Astrocyte (in vitro differentiated cells and primary cell): Measurements from ENCODE around the gene ARPP19. TPM values are rescaled to one million over a fixed set of nuclear protein-coding genes. Genes with fewer than 3 reads are reported as not detected.
"Not testable (repeated sequence)": the region's sequence is repeated elsewhere in the genome, so short reads cannot be mapped to it uniquely, and the experiment has no call there.

Experiments
- DNase-seq: peaks from one replicate; pipeline ENCODE4 v3.0.0-alpha.2; 2010; ENCODE audit warnings: low read depth
- FAIRE-seq: peaks from 2 replicates; lab custom pipeline; 2011; peaks lifted over from hg19 to GRCh38; lab: Jason Lieb, UNC
- H2AFZ ChIP-seq: 2 replicates; pipeline ENCODE4 v1.6.0; 2012; ENCODE audit warnings: low read depth, low read length, inconsistent platforms
- H3K27ac ChIP-seq: 2 replicates; pipeline ENCODE4 v1.5.1; 2011; ENCODE audit warnings: low read depth, low read length, inconsistent platforms
- H3K27me3 ChIP-seq: 2 replicates; pipeline ENCODE4 v1.6.0; 2011; ENCODE audit warnings: low read length, inconsistent platforms; ENCODE audit not compliant: insufficient read depth
- H3K36me3 ChIP-seq: 2 replicates; pipeline ENCODE4 v1.5.1; 2011; ENCODE audit warnings: low read length, inconsistent platforms; ENCODE audit not compliant: insufficient read depth
- H3K4me1 ChIP-seq: 2 replicates; pipeline ENCODE4 v1.5.1; 2011; ENCODE audit warnings: low read length, inconsistent platforms; ENCODE audit not compliant: insufficient read depth
- H3K4me2 ChIP-seq: 2 replicates; pipeline ENCODE4 v1.6.0; 2012; ENCODE audit warnings: low read length, inconsistent platforms
- H3K4me3 ChIP-seq: 2 replicates; pipeline ENCODE4 v1.5.1; 2011; ENCODE audit warnings: low read depth, mild to moderate bottlenecking, low read length, inconsistent platforms; ENCODE audit not compliant: insufficient read depth
- H3K79me2 ChIP-seq: 2 replicates; pipeline ENCODE4 v1.6.0; 2012; ENCODE audit warnings: mild to moderate bottlenecking, low read length, inconsistent platforms; ENCODE audit not compliant: insufficient read depth
- H3K9ac ChIP-seq: 2 replicates; pipeline ENCODE4 v1.6.0; 2012; ENCODE audit warnings: mild to moderate bottlenecking, low read length, inconsistent platforms
- H3K9me3 ChIP-seq: 2 replicates; pipeline ENCODE4 v1.5.1; 2012; ENCODE audit warnings: low read depth, mild to moderate bottlenecking, low read length, inconsistent platforms; ENCODE audit not compliant: insufficient read depth
- H4K20me1 ChIP-seq: 2 replicates; pipeline ENCODE4 v1.6.0; 2012; ENCODE audit warnings: low read length, inconsistent platforms; ENCODE audit not compliant: insufficient read depth
- H3K27ac Mint-ChIP-seq: one replicate; pipeline ENCODE4 v1.8.0; 2021; ENCODE audit warnings: mild to moderate bottlenecking, mixed read lengths; ENCODE audit not compliant: unreplicated experiment
- H3K27me3 Mint-ChIP-seq: one replicate; pipeline ENCODE4 v1.8.0; 2021; ENCODE audit warnings: low read depth, mixed read lengths; ENCODE audit not compliant: unreplicated experiment
- H3K36me3 Mint-ChIP-seq: one replicate; pipeline ENCODE4 v1.8.0; 2021; ENCODE audit warnings: low read depth, mixed read lengths; ENCODE audit not compliant: unreplicated experiment
- H3K4me1 Mint-ChIP-seq: one replicate; pipeline ENCODE4 v1.8.0; 2021; ENCODE audit warnings: low read depth, mixed read lengths; ENCODE audit not compliant: unreplicated experiment
- H3K4me3 Mint-ChIP-seq: one replicate; pipeline ENCODE4 v1.8.0; 2021; ENCODE audit warnings: mild to moderate bottlenecking, moderate library complexity, mixed read lengths; ENCODE audit not compliant: unreplicated experiment
- H3K9me3 Mint-ChIP-seq: one replicate; pipeline ENCODE4 v1.8.0; 2021; ENCODE audit warnings: mild to moderate bottlenecking, mixed read lengths; ENCODE audit not compliant: unreplicated experiment
- CTCF ChIP-seq: IDR thresholded peaks from 2 replicates; pipeline ENCODE4 v1.5.1; 2011; ENCODE audit warnings: low read depth, mild to moderate bottlenecking, inconsistent platforms, low read length, moderate library complexity; ENCODE audit not compliant: insufficient read depth
- EZH2 ChIP-seq: IDR thresholded peaks from 2 replicates; pipeline ENCODE4 v1.6.1; 2012; ENCODE audit warnings: mild to moderate bottlenecking, low read length, inconsistent platforms; ENCODE audit not compliant: insufficient read depth
- total RNA-seq: library from RNA; stranded (reverse); gene quantifications from 2 replicates; pipeline ENCODE4 v1.2.1, GENCODE V29; 2021

Gene ARPP19
- total RNA-seq, 1 donor from 2014 or later, result 198 TPM

- Mint-ChIP-seq H3K36me3 (no peaks in the 10 kb centered on the region), H3K9me3 (no peaks in the 10 kb centered on the region), H3K27ac (no peak overlapping the region), H3K27me3 (no peaks in the 10 kb centered on the region), H3K4me1 (peaks cover 13% of the 10 kb centered on the region), H3K4me3 (no peak overlapping the region)
- H3K4me2 ChIP-seq, result no peak overlapping the region
- H3K27ac ChIP-seq, result no peak overlapping the region
- peaks cover 30% of the 10 kb centered on the region for H3K36me3 ChIP-seq
- peaks cover 2% of the 10 kb centered on the region for H3K4me1 ChIP-seq
- FAIRE-seq (no peak), DNase-seq (no peak)
- no peak overlapping the region for H2AFZ ChIP-seq
- H4K20me1 ChIP-seq, result peaks cover 11% of the 10 kb centered on the region
- no peaks in the 10 kb centered on the region for H3K9me3 ChIP-seq
- H3K9ac ChIP-seq, result no peak overlapping the region
- peaks cover 50% of the 10 kb centered on the region for H3K79me2 ChIP-seq
- H3K27me3 ChIP-seq, result no peaks in the 10 kb centered on the region
- no peak for TF ChIP-seq CTCF
- TF ChIP-seq EZH2, result no peak
- H3K4me3 ChIP-seq, result no peak overlapping the region
Observed at GRCh38 chr15:52552303-52552702, 16.5 kb downstream of the ARPP19 start.

- Mint-ChIP-seq H3K4me3 (no peak overlapping the region), H3K9me3 (no peaks in the 10 kb centered on the region), H3K27me3 (no peaks in the 10 kb centered on the region), H3K27ac (no peak overlapping the region), H3K36me3 (peaks cover under 1% of the 10 kb centered on the region), H3K4me1 (peaks cover 8% of the 10 kb centered on the region)
- H2AFZ ChIP-seq, result no peak overlapping the region
- no peak for TF ChIP-seq CTCF
- no peak for TF ChIP-seq EZH2
- no peak overlapping the region for H3K27ac ChIP-seq
- DNase-seq (no peak), FAIRE-seq (no peak)
- H3K4me1 ChIP-seq, result no peaks in the 10 kb centered on the region
- H3K27me3 ChIP-seq, result no peaks in the 10 kb centered on the region
- H3K9ac ChIP-seq, result no peak overlapping the region
- no peak overlapping the region for H3K4me2 ChIP-seq
- no peak overlapping the region for H3K4me3 ChIP-seq
- peaks cover 32% of the 10 kb centered on the region for H3K36me3 ChIP-seq
- peaks cover 12% of the 10 kb centered on the region for H4K20me1 ChIP-seq
- H3K9me3 ChIP-seq, result no peaks in the 10 kb centered on the region
- peaks cover 45% of the 10 kb centered on the region for H3K79me2 ChIP-seq
Observed at GRCh38 chr15:52551762-52552161, 17.1 kb downstream of the ARPP19 start.

GRCh38 chr15:52551186-52551585 lies 17.6 kb downstream of the ARPP19 start:
- H3K4me1 ChIP-seq, H3K27ac Mint-ChIP-seq, H3K27me3 ChIP-seq, H3K36me3 Mint-ChIP-seq, H3K27me3 Mint-ChIP-seq, H3K27ac ChIP-seq, FAIRE-seq, H3K4me2 ChIP-seq, H3K9me3 ChIP-seq, H3K4me3 ChIP-seq, H3K9ac ChIP-seq, H3K4me3 Mint-ChIP-seq, H2AFZ ChIP-seq, DNase-seq, H3K9me3 Mint-ChIP-seq, H3K4me1 Mint-ChIP-seq: not testable (repeated sequence)
- Histone ChIP-seq H3K36me3 (peaks cover 36% of the 10 kb centered on the region), H3K79me2 (peaks cover 39% of the 10 kb centered on the region), H4K20me1 (peaks cover 18% of the 10 kb centered on the region)
